ENCODE results near the gene PCYOX1L. TPM values are rescaled to one million over a fixed set of nuclear protein-coding genes. Genes with fewer than 3 reads are reported as not detected.

The PCYOX1L gene
- total RNA-seq, 1 experiment from 2014 or later = 8.3 TPM

DNA sequence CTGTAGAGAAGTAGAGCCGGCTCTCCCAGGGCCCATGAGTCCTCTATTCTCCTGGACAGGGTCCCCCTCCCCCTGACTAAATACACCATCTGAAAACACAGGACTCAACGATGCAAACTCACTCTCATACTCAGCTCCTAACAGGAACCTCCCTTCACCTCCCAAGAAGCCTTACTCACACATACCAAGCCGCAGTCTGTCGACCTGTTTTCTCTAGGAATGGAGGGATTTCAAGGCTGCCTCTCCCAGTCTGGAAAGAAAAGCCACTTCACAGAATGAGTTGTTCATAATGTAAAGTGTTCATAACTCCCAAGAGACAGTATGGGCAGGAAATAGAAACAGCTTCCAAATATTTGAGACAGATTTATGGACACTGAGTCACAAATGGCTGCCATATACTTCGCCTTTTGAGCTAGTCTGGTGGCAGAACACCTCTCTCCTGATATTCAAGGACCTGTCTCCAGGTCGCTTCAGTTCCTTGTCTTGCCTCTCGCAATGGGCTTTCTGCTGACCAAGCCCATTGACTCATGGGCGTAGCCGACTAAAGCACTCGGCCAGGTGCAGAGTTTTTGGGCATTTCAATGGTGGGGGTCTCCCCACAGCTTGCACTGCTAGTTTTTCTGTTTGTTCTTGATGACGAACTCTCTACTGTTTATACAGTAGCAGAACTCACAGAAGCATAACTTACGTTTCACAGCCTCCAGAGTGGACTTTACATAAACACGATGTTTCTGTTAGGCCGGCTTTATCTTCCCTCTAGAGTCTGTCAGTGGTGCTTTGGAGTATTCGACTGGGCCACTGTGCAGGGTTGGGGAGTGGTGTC, 46.3 kb downstream of the PCYOX1L start:
- H3K27me3 ChIP-seq (ENCODE audit: insufficient read depth, low read depth) = no peaks in the 10 kb centered on the region
- no peak for DNase-seq
- H3F3A ChIP-seq (ENCODE audit: insufficient read depth, low read depth) = peaks cover 8% of the 10 kb centered on the region; the same call in 1 of the 2 replicates
- H3K4me1 ChIP-seq (replicated peaks; ENCODE audit: insufficient read depth) = peaks cover 11% of the 10 kb centered on the region
- POLR2A ChIA-PET (ENCODE audit: unreplicated experiment) = interaction anchor here (0.6 kb wide), 1 partner anchor 270 kb away, joined by 6 read pairs; no protein-coding TSS in a partner anchor
- H3K27ac ChIP-seq = peak overlapping the region; percentile 41; the same call in 1 of the 2 replicates
- no peaks in the 10 kb centered on the region for H3K9me3 ChIP-seq (ENCODE audit: insufficient read depth, low read depth)
- no peaks in the 10 kb centered on the region for H3K9me2 ChIP-seq (ENCODE audit: insufficient read depth)
- 0 out of 2 replicates have a peak overlapping the region, but pooled peaks have one; percentile 10 for H2AFZ ChIP-seq
- no TSS peak for BruUV-seq (replicated peaks)
- no peaks in the 10 kb centered on the region for H4K20me1 ChIP-seq (ENCODE audit: insufficient read depth)
- H3K4me3 ChIP-seq = no peak overlapping the region
- no peaks in the 10 kb centered on the region for H3K36me3 ChIP-seq (ENCODE audit: low read depth)
- H3K79me2 ChIP-seq (ENCODE audit: low read depth) = no peaks in the 10 kb centered on the region
- intact Hi-C loops (cut with micrococcal nuclease; ENCODE audit: unreplicated experiment) = no loop called here
- TF ChIP-seq, protein P1, sequence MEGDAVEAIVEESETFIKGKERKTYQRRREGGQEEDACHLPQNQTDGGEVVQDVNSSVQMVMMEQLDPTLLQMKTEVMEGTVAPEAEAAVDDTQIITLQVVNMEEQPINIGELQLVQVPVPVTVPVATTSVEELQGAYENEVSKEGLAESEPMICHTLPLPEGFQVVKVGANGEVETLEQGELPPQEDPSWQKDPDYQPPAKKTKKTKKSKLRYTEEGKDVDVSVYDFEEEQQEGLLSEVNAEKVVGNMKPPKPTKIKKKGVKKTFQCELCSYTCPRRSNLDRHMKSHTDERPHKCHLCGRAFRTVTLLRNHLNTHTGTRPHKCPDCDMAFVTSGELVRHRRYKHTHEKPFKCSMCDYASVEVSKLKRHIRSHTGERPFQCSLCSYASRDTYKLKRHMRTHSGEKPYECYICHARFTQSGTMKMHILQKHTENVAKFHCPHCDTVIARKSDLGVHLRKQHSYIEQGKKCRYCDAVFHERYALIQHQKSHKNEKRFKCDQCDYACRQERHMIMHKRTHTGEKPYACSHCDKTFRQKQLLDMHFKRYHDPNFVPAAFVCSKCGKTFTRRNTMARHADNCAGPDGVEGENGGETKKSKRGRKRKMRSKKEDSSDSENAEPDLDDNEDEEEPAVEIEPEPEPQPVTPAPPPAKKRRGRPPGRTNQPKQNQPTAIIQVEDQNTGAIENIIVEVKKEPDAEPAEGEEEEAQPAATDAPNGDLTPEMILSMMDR (conservative IDR thresholded peaks at IDR 0.05) = no peak
- TF ChIP-seq EZH2 (IDR thresholded peaks at IDR 0.05; ENCODE audit: low read depth) = no peak
- peak overlapping the region; percentile 52 for H3K4me2 ChIP-seq
- CTCF ChIA-PET = interaction anchor here (0.6 kb wide), 1 partner anchor 443 kb away, joined by 7 read pairs; no protein-coding TSS in a partner anchor

DNA sequence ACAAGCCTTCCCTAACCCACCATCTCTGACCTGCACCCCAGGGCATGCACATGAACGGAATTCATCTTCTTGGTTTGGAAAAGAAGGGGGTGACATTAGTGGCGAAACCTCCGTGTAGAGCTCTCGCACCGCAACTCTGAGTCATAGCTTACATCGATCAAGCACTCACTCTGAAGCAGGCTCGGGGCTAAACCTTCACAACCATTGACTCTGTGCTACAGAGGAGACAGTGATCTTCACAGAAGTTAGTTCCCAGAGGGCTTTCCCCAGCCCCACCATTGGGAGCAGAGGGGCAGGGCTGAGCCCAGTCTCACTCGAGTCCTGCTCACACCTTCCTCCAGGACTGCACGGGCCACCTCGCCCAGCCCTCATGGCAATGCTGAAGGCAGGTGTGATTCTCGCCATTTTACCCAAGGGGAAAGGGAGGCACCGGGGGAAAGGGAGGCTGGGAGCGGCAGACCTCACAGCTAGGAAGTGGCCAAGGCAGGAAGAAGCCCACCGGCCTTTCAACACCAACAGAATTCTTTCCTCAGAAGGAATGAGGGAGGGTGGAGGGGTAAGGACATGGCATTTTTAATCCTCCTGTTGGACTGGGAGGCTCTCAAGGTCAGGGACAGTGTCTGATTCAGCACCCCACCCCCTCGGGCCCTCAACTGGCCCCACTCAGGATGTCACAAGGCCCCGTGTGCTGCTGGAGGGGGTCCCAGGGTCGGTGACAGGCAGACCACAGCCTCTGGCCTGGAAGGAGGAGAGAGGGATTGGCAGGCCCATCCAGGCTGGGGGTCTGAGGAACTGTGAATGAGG, 47.1 kb downstream of the PCYOX1L start:
- H3K9me3 ChIP-seq (ENCODE audit: insufficient read depth, low read depth) = no peaks in the 10 kb centered on the region
- no TSS peak for BruUV-seq (replicated peaks)
- peaks cover 11% of the 10 kb centered on the region for H3K4me1 ChIP-seq (replicated peaks; ENCODE audit: insufficient read depth)
- TF ChIP-seq, protein P1 (conservative IDR thresholded peaks at IDR 0.05) = no peak
- no peak for TF ChIP-seq EZH2 (IDR thresholded peaks at IDR 0.05; ENCODE audit: low read depth)
- intact Hi-C loops (cut with micrococcal nuclease; ENCODE audit: unreplicated experiment) = no loop called here
- POLR2A ChIA-PET (ENCODE audit: unreplicated experiment) = no interaction called here
- no peaks in the 10 kb centered on the region for H3K36me3 ChIP-seq (ENCODE audit: low read depth)
- 0 out of 2 replicates have a peak overlapping the region, but pooled peaks have one; percentile 10 for H2AFZ ChIP-seq
- CTCF ChIA-PET = interaction anchor here (0.6 kb wide), 2 partner anchors 69 to 442 kb away, joined by 3 to 7 read pairs; no protein-coding TSS in a partner anchor
- H4K20me1 ChIP-seq (ENCODE audit: insufficient read depth) = no peaks in the 10 kb centered on the region
- H3K4me2 ChIP-seq = peak overlapping the region; percentile 52
- H3F3A ChIP-seq (ENCODE audit: insufficient read depth, low read depth) = peaks cover 13% of the 10 kb centered on the region; the same call in 1 of the 2 replicates
- no peak overlapping the region for H3K4me3 ChIP-seq
- no peaks in the 10 kb centered on the region for H3K27me3 ChIP-seq (ENCODE audit: insufficient read depth, low read depth)
- peak overlapping the region; percentile 44 for H3K27ac ChIP-seq
- peak; percentile 50 to 59 for DNase-seq
- H3K79me2 ChIP-seq (ENCODE audit: low read depth) = no peaks in the 10 kb centered on the region
- H3K9me2 ChIP-seq (ENCODE audit: insufficient read depth) = no peaks in the 10 kb centered on the region

DNA sequence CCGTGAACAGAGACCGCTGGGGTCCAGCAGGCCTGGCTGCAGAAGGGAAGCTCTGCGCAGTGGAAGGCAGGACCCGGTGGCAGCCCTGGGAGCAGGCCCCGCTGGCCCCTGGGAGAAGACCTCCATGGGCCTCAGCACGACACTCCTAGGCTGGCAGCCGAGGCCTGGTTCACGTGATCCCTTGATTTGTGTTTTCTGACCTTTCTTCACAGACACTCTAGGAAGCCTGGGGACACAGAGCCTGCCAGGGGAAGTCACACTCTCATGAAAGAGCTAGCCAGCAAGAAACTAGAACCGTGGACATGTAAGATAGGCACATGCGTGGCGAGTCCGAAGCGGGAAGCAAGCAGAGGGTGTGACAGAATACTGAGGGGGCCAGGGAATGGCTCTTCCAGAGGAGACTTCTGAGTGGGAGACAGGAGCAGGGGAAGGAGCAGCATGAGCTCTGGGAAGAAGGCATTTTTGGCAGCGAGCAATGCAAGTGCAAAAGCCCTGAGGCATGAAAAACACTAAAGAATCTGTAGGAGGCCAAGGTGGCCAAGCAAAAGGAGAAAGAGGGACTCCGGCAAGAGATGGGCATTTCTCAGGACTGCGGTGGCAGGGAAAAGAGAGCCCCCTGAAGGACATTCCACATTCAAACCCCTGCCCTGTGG, 47.8 kb downstream of the PCYOX1L start:
- H3K9me2 ChIP-seq (ENCODE audit: insufficient read depth) = no peaks in the 10 kb centered on the region
- no peak for DNase-seq
- peaks cover 14% of the 10 kb centered on the region; the same call in 1 of the 2 replicates for H3F3A ChIP-seq (ENCODE audit: insufficient read depth, low read depth)
- H3K4me2 ChIP-seq = no peak overlapping the region
- ChIA-PET POLR2A (ENCODE audit: unreplicated experiment) (no interaction called here), CTCF (interaction anchor here (0.6 kb wide), 2 partner anchors 15 to 69 kb away, joined by 3 to 4 read pairs; no protein-coding TSS in a partner anchor)
- no peak overlapping the region for H2AFZ ChIP-seq
- no peak overlapping the region; the same call in 1 of the 2 replicates for H3K27ac ChIP-seq
- no peaks in the 10 kb centered on the region for H3K9me3 ChIP-seq (ENCODE audit: insufficient read depth, low read depth)
- H3K4me1 ChIP-seq (replicated peaks; ENCODE audit: insufficient read depth) = peaks cover 11% of the 10 kb centered on the region
- BruUV-seq (replicated peaks) = no TSS peak
- H4K20me1 ChIP-seq (ENCODE audit: insufficient read depth) = no peaks in the 10 kb centered on the region
- intact Hi-C loops (cut with micrococcal nuclease; ENCODE audit: unreplicated experiment) = no loop called here
- H3K36me3 ChIP-seq (ENCODE audit: low read depth) = no peaks in the 10 kb centered on the region
- no peak overlapping the region for H3K4me3 ChIP-seq
- no peaks in the 10 kb centered on the region for H3K79me2 ChIP-seq (ENCODE audit: low read depth)
- H3K27me3 ChIP-seq (ENCODE audit: insufficient read depth, low read depth) = no peaks in the 10 kb centered on the region
- TF ChIP-seq EZH2 (IDR thresholded peaks at IDR 0.05; ENCODE audit: low read depth) = no peak
- TF ChIP-seq, protein P1 (conservative IDR thresholded peaks at IDR 0.05) = no peak

Measured in PC-9 (cell line).